Ovary (tissue), 9 donors: ENCODE measurements around the gene ZP1. TPM values are rescaled to one million over a fixed set of nuclear protein-coding genes. Genes with fewer than 3 reads are reported as not detected.
A peak's percentile ranks its signal among the peaks of the same experiment; 100 is the strongest.

Experiments used
- DNase-seq, 5 donors: peaks; one replicate each; pipeline ENCODE4 v3.0.0-alpha.2; 2019 to 2020
- H3K27ac ChIP-seq, 2 donors: fragments of 200-600 bp; one replicate each; pipeline versions ENCODE4 v1.5.1 to v1.8.0; 2019 to 2022
- H3K27me3 ChIP-seq: fragments of 200-600 bp; one replicate; pipeline ENCODE4 v1.8.0; 2022
- H3K36me3 ChIP-seq: fragments of 200-600 bp; sonication (generic); one replicate; pipeline ENCODE4 v1.5.1; 2019
- H3K4me1 ChIP-seq: one replicate; pipeline ENCODE4 v1.8.1; 2013; ENCODE audit warnings: mild to moderate bottlenecking, moderate library complexity; ENCODE audit not compliant: insufficient read depth
- H3K4me3 ChIP-seq: fragments of 200-600 bp; sonication (generic); one replicate; pipeline ENCODE4 v1.5.1; 2017
- H3K9me3 ChIP-seq, 2 donors: fragments of 200-600 bp in 1 of 2; sonication (generic) in 1 of 2; one replicate each; pipeline versions ENCODE4 v1.5.1 to v1.8.1; 2013 to 2019; ENCODE audit warnings: mild to moderate bottlenecking in 1 of 2, moderate library complexity in 1 of 2
- EP300 ChIP-seq: sonication (generic); formaldehyde crosslinking; IDR thresholded peaks from one replicate; pipeline ENCODE4 v1.6.1; 2017; ENCODE audit warnings: antibody characterized with exemption
- POLR2A ChIP-seq: fragments of 450-650 bp; IDR thresholded peaks from one replicate; pipeline ENCODE4 v1.6.1; 2017; ENCODE audit warnings: antibody characterized with exemption, mild to moderate bottlenecking, moderate library complexity
- WGBS, 3 donors: extraction: QIAGEN DNeasy Blood & Tissue Kit in 1 of 3; methylation state at CpG; one replicate each; pipeline versions ENCODE4 v1.1.5 to v1.1.7; 2013 to 2017; 5-methylcytosine and 5-hydroxymethylcytosine counted together
- intact Hi-C, 4 donors: fragments of 100-400 bp; cut with DNase I; formaldehyde crosslinking; loops; one replicate each; pipeline versions ENCODE4 v1.11.0 to v1.15.1; 2022 to 2023
- polyA plus RNA-seq, 2 donors: library from polyadenylated mRNA; stranded (reverse); fragments of 200-250 nt in 1 of 2; fragments of 350-450 nt in 1 of 2; fragmentation: Illumina TruSeq in 1 of 2; extraction: RNeasy Lipid Tissue Mini Kit (QIAGEN cat#74804) in 1 of 2; gene quantifications; one replicate each; pipeline ENCODE4 v1.2.3, GENCODE V29; 2013 to 2014
- total RNA-seq, 7 donors: library from RNA; depleted of rRNA in 2 of 7; stranded (reverse); fragments of >200 nt in 2 of 7; fragmentation: NEBNext Ultra II Directional in 3 of 7; extraction: Animal tissue kit (Norgen Biotek cat#: 25700) in 3 of 7; gene quantifications; one replicate each; pipeline versions ENCODE4 v1.1.0 to v1.2.4, GENCODE V29; 2016 to 2023
- TF ChIP-seq, protein P1 (sequence below), 3 donors: fragments of 450-650 bp in 2 of 3; fragments of 200-600 bp in 1 of 3; IDR thresholded peaks; one replicate each; pipeline versions ENCODE4 v1.5.1 to v1.8.0; 2016 to 2022; ENCODE audit warnings: antibody characterized with exemption in 3 of 3, mild to moderate bottlenecking in 1 of 3
- donor health status: DM: no; HTN: no; CAD: no; lungs with moderate emphysema.
- donor health status: DM: no; HTN: no; CAD: no.
- donor health status: Bipolar disorder and iron deficiency.
- donor health status: DM: yes; HTN: yes; CAD: no.
- donor health status: DM: no; HTN: no; CAD: no.
- donor health status: DM: yes; HTN: yes; CAD: no.

Gene ZP1
- total and polyA plus RNA-seq, 9 donors = 0.17 TPM; not detected in 8

- TF ChIP-seq, protein P1, sequence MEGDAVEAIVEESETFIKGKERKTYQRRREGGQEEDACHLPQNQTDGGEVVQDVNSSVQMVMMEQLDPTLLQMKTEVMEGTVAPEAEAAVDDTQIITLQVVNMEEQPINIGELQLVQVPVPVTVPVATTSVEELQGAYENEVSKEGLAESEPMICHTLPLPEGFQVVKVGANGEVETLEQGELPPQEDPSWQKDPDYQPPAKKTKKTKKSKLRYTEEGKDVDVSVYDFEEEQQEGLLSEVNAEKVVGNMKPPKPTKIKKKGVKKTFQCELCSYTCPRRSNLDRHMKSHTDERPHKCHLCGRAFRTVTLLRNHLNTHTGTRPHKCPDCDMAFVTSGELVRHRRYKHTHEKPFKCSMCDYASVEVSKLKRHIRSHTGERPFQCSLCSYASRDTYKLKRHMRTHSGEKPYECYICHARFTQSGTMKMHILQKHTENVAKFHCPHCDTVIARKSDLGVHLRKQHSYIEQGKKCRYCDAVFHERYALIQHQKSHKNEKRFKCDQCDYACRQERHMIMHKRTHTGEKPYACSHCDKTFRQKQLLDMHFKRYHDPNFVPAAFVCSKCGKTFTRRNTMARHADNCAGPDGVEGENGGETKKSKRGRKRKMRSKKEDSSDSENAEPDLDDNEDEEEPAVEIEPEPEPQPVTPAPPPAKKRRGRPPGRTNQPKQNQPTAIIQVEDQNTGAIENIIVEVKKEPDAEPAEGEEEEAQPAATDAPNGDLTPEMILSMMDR (IDR thresholded peaks at IDR 0.05) = no peak
- TF ChIP-seq EP300 = no peak
- no peak for TF ChIP-seq POLR2A
- intact Hi-C loops = no loop called here
- H3K27ac ChIP-seq = no peak overlapping the region
- H3K9me3 ChIP-seq = no peaks in the 10 kb centered on the region
- H3K4me3 ChIP-seq = no peak overlapping the region
- no peaks in the 10 kb centered on the region for H3K4me1 ChIP-seq
- no peaks in the 10 kb centered on the region for H3K36me3 ChIP-seq
- DNase-seq = peak in 1 of 5 donors; percentile 23
- WGBS, 3 donors = 47 to 50% (median 48%) methylated on average over 16 of the region's 16 CpGs
- no peaks in the 10 kb centered on the region for H3K27me3 ChIP-seq
Measured at GRCh38 chr11:60863550-60864521, 3.5 kb upstream of the ZP1 start.

- H3K27ac ChIP-seq = no peak overlapping the region
- no peak overlapping the region for H3K4me3 ChIP-seq
- intact Hi-C loops = no loop called here
- TF ChIP-seq, protein P1 (IDR thresholded peaks at IDR 0.05) = no peak
- TF ChIP-seq EP300 (no peak), POLR2A (no peak)
- peak in 1 of 5 donors; percentile 31 for DNase-seq
- H3K9me3 ChIP-seq = no peaks in the 10 kb centered on the region
- H3K36me3 ChIP-seq = no peaks in the 10 kb centered on the region
- no peaks in the 10 kb centered on the region for H3K27me3 ChIP-seq
- no peaks in the 10 kb centered on the region for H3K4me1 ChIP-seq
- WGBS, 3 donors = 49 to 55% (median 52%) methylated on average over 7 of the region's 7 CpGs
Measured at GRCh38 chr11:60864856-60865513, 2.4 kb upstream of the ZP1 start.

DNA sequence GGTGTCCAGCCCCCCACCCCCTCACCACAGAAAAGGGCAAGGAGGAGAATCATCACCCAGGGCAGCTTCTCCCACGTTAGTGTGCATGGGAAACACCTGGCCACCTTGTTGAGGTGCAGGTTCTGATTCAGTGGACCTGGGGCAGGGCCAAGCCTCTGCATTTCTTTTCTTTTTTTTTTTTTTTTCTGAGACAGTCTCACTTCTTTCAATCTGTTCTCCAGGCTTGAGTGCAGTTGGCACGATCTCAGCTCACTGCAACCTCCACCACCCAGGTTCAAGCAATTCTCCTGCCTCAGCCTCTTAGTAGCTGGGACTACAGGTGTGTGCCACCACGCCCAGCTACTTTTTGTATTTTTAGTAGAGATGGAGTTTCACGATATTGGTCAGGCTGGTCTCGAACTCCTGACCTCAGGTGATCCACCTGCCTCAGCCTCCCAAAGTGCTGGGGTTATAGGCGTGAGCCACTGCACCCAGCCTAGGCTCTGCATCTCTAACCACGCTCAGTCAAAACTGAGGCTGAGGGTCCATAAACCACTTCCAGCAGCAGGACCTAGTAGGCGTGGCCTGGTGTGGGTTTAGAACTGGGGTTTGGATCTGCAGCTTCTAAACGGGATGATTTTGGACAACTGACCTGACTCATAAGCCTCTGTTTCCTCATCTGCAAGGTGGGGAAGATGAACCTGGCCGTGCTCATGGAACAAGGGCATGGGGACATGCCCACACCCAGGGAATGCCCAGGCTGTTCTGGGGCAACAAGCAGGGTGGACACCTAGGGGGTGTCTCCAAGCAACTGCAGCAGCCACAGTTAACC is 734 bp downstream of the ZP1 start:
- H3K9me3 ChIP-seq = no peaks in the 10 kb centered on the region
- no peaks in the 10 kb centered on the region for H3K36me3 ChIP-seq
- H3K4me1 ChIP-seq = peaks cover 2% of the 10 kb centered on the region
- H3K4me3 ChIP-seq = no peak overlapping the region
- DNase-seq = no peak
- no peaks in the 10 kb centered on the region for H3K27me3 ChIP-seq
- TF ChIP-seq POLR2A (no peak), EP300 (no peak)
- TF ChIP-seq, protein P1 (IDR thresholded peaks at IDR 0.05) = no peak
- intact Hi-C loops = no loop called here
- WGBS, 3 donors = 82 to 85% (median 83%) methylated on average over 10 of the region's 10 CpGs
- H3K27ac ChIP-seq = no peak overlapping the region
